Spleen (tissue), 11 donors: ENCODE results near the gene MSI2. TPM values are rescaled to one million over a fixed set of nuclear protein-coding genes. Genes with fewer than 3 reads are reported as not detected.

ENCODE experiments used
- DNase-seq: peaks from one replicate; pipeline ENCODE4 v3.0.0-alpha.2; 2020
- H3K27ac ChIP-seq, 8 donors: fragments of 200-600 bp; sonication (generic) in 7 of 8; 1 replicate in 4 of 8; 2 replicates in 4 of 8; pipeline versions ENCODE4 v1.5.0 to v1.8.0; 2016 to 2021; ENCODE audit warnings: inconsistent platforms in 4 of 8, mild to moderate bottlenecking in 4 of 8, moderate library complexity in 1 of 8
- H3K27me3 ChIP-seq, 7 donors: fragments of 200-600 bp; sonication (generic) in 6 of 7; replicated peaks in 1 of 7; 1 replicate in 4 of 7; 2 replicates in 3 of 7; pipeline versions ENCODE4 v1.5.0 to v1.8.0; 2016 to 2021; ENCODE audit warnings: inconsistent platforms in 3 of 7, mild to moderate bottlenecking in 1 of 7
- H3K36me3 ChIP-seq, 6 donors: fragments of 200-600 bp; sonication (generic) in 5 of 6; 1 replicate in 4 of 6; 2 replicates in 2 of 6; pipeline versions ENCODE4 v1.5.0 to v1.8.0; 2016 to 2021; ENCODE audit warnings: inconsistent platforms in 2 of 6
- H3K4me1 ChIP-seq, 6 donors: fragments of 200-600 bp; sonication (generic) in 5 of 6; 1 replicate in 3 of 6; 2 replicates in 3 of 6; pipeline versions ENCODE4 v1.5.0 to v1.8.0; 2016 to 2021; ENCODE audit warnings: inconsistent platforms in 3 of 6
- H3K4me3 ChIP-seq, 8 donors: fragments of 200-600 bp; sonication (generic) in 7 of 8; 1 replicate in 4 of 8; 2 replicates in 4 of 8; pipeline versions ENCODE4 v1.5.0 to v1.8.0; 2016 to 2021; ENCODE audit warnings: inconsistent platforms in 4 of 8, mild to moderate bottlenecking in 4 of 8, moderate library complexity in 2 of 8
- H3K9me3 ChIP-seq, 8 donors: fragments of 200-600 bp; sonication (generic) in 7 of 8; 1 replicate in 4 of 8; 2 replicates in 4 of 8; pipeline versions ENCODE4 v1.5.0 to v1.8.0; 2016 to 2021; ENCODE audit warnings: inconsistent platforms in 4 of 8
- CTCF ChIP-seq, 11 experiments: fragments of 200-600 bp in 7 of 11; fragments of 450-650 bp in 4 of 11; sonication (generic) in 4 of 11; IDR thresholded peaks in 8 of 11; conservative IDR thresholded peaks in 3 of 11; 1 replicate in 7 of 11; 2 replicates in 4 of 11; pipeline versions ENCODE4 v1.4.0 to v1.8.0; 2016 to 2021; ENCODE audit warnings: antibody characterized with exemption in 11 of 11, inconsistent platforms in 4 of 11, mild to moderate bottlenecking in 1 of 11
- POLR2A ChIP-seq, 3 donors: fragments of 450-650 bp; IDR thresholded peaks; one replicate each; pipeline ENCODE4 v1.5.1; 2017; ENCODE audit warnings: antibody characterized with exemption in 3 of 3, mild to moderate bottlenecking in 1 of 3
- POLR2AphosphoS5 ChIP-seq, 3 donors: sonication (generic); formaldehyde crosslinking; IDR thresholded peaks; one replicate each; pipeline ENCODE4 v1.5.1; 2017; ENCODE audit warnings: antibody characterized with exemption in 3 of 3
- WGBS, 5 donors: extraction: QIAGEN DNeasy Blood & Tissue Kit in 3 of 5; methylation state at CpG; one replicate each; pipeline versions ENCODE4 v1.1.5 to v1.1.7; 2013 to 2018; 5-methylcytosine and 5-hydroxymethylcytosine counted together
- intact Hi-C: fragments of 100-400 bp; cut with DNase I; formaldehyde crosslinking; loops from one replicate; pipeline ENCODE4 v1.15.0; 2023; ENCODE audit warnings: low total_unique reads
- polyA plus RNA-seq, 3 donors: library from polyadenylated mRNA; stranded (reverse); fragments of 200-250 nt; gene quantifications; one replicate each; pipeline ENCODE4 v1.2.1, GENCODE V29; 2013
- total RNA-seq, 7 donors: library from RNA; depleted of rRNA in 3 of 7; stranded (reverse); fragments of >200 nt in 3 of 7; fragmentation: NEBNext Ultra II Directional in 4 of 7; extraction: Animal tissue kit (Norgen Biotek cat#: 25700) in 4 of 7; gene quantifications; one replicate each; pipeline versions ENCODE4 v1.1.0 to v1.2.1, GENCODE V29; 2016 to 2021
- donor health status: healthy with polysubstance abuse.
- donor health status: DM: no; HTN: no; CAD: no; lungs with moderate emphysema.
- donor health status: DM: no; HTN: no; CAD: no.
- donor health status: Bipolar disorder and iron deficiency.
- donor health status: healthy.
- donor health status: DM: no; HTN: no; CAD: no.
- donor health status: DM: yes; HTN: yes; CAD: no.

The MSI2 gene
- total and polyA plus RNA-seq, 10 donors = 9.8 to 131 (median 64.7) TPM

GRCh38 chr17:57415751-57416207, 159.5 kb downstream of the MSI2 start:
- no peak overlapping the region for H3K4me3 ChIP-seq
- TF ChIP-seq CTCF (IDR thresholded peaks at IDR 0.05 in 8 of 11, conservative IDR thresholded peaks at IDR 0.05 in 3 of 11) (no peak), POLR2A (IDR thresholded peaks at IDR 0.05) (no peak), POLR2AphosphoS5 (IDR thresholded peaks at IDR 0.05) (no peak)
- H3K36me3 ChIP-seq = peaks cover 0 to 8% (median 0%) of the 10 kb centered on the region in 6 donors
- peak overlapping the region in 2 of 8 donors; percentile 5 to 24 for H3K27ac ChIP-seq
- intact Hi-C loops = no loop called here
- DNase-seq = no peak
- H3K9me3 ChIP-seq = no peaks in the 10 kb centered on the region
- H3K4me1 ChIP-seq = peaks cover 0 to 27% (median 6%) of the 10 kb centered on the region in 6 donors
- no peaks in the 10 kb centered on the region for H3K27me3 ChIP-seq
- 77 to 86% (median 81%) methylated on average over 3 of the region's 3 CpGs for WGBS, 5 donors

GRCh38 chr17:57416369-57416768, 160.0 kb downstream of the MSI2 start:
- H3K4me3 ChIP-seq = no peak overlapping the region
- 88 to 93% (median 92%) methylated on average over 7 of the region's 7 CpGs for WGBS, 5 donors
- peaks cover 0 to 32% (median 8%) of the 10 kb centered on the region in 6 donors for H3K4me1 ChIP-seq
- no peak for DNase-seq
- H3K36me3 ChIP-seq = peaks cover 0 to 10% (median 0%) of the 10 kb centered on the region in 6 donors
- TF ChIP-seq CTCF (IDR thresholded peaks at IDR 0.05 in 8 of 11, conservative IDR thresholded peaks at IDR 0.05 in 3 of 11) (no peak), POLR2A (IDR thresholded peaks at IDR 0.05) (no peak), POLR2AphosphoS5 (IDR thresholded peaks at IDR 0.05) (no peak)
- peak overlapping the region in 3 of 8 donors; percentile 1 to 24 (median 5) for H3K27ac ChIP-seq
- no peaks in the 10 kb centered on the region for H3K27me3 ChIP-seq
- no peaks in the 10 kb centered on the region for H3K9me3 ChIP-seq
- intact Hi-C loops = no loop called here

- TF ChIP-seq POLR2A (IDR thresholded peaks at IDR 0.05) (no peak), POLR2AphosphoS5 (IDR thresholded peaks at IDR 0.05) (no peak), CTCF (IDR thresholded peaks at IDR 0.05 in 8 of 11, conservative IDR thresholded peaks at IDR 0.05 in 3 of 11) (no peak)
- 78 to 87% (median 79%) methylated on average over 7 of the region's 7 CpGs for WGBS, 5 donors
- Histone ChIP-seq H3K36me3 (peaks cover 0 to 10% (median 0%) of the 10 kb centered on the region in 6 donors), H3K27me3 (no peaks in the 10 kb centered on the region), H3K9me3 (no peaks in the 10 kb centered on the region), H3K4me1 (peaks cover 0 to 33% (median 8%) of the 10 kb centered on the region in 6 donors), H3K4me3 (no peak overlapping the region), H3K27ac (no peak overlapping the region)
- DNase-seq = no peak
- intact Hi-C loops = no loop called here
Measured at GRCh38 chr17:57417956-57418355, 161.6 kb downstream of the MSI2 start.

GRCh38 chr17:57418463-57419246, 162.3 kb downstream of the MSI2 start:
- intact Hi-C loops = no loop called here
- no peak overlapping the region for H3K4me3 ChIP-seq
- no peak for DNase-seq
- H3K27me3 ChIP-seq = no peaks in the 10 kb centered on the region
- H3K36me3 ChIP-seq = peaks cover 0 to 10% (median 0%) of the 10 kb centered on the region in 6 donors
- no peak overlapping the region for H3K27ac ChIP-seq
- WGBS, 5 donors = 36 to 54% (median 52%) methylated on average over 7 of the region's 7 CpGs
- TF ChIP-seq POLR2AphosphoS5 (IDR thresholded peaks at IDR 0.05) = no peak
- no peak for TF ChIP-seq POLR2A (IDR thresholded peaks at IDR 0.05)
- TF ChIP-seq CTCF (IDR thresholded peaks at IDR 0.05 in 8 of 11, conservative IDR thresholded peaks at IDR 0.05 in 3 of 11) = no peak
- H3K4me1 ChIP-seq = peaks cover 0 to 40% (median 8%) of the 10 kb centered on the region in 6 donors
- H3K9me3 ChIP-seq = no peaks in the 10 kb centered on the region
